GM13976 (cell line): ENCODE data around the gene ADCY4.

Experiments used
- DNase-seq: peaks from one replicate; pipeline ENCODE4 v3.0.0; 2012; ENCODE audit warnings: low spot score
- in situ Hi-C: fragments of 300-500 bp; cut with MboI; formaldehyde crosslinking; loops from one replicate; pipeline ENCODE4 v1.12.0; 2022; ENCODE audit warnings: low sequenced_read_pairs, mixed read lengths, inconsistent platforms; ENCODE audit not compliant: unreplicated experiment
- TF ChIP-seq, protein P1 (sequence below): IDR thresholded peaks from 2 replicates; pipeline ENCODE4 v1.5.1; 2012; ENCODE audit warnings: borderline replicate concordance, mild to moderate bottlenecking; ENCODE audit not compliant: insufficient read depth; ENCODE audit errors: extremely low read depth, missing control alignments, control extremely low read depth

The ADCY4 gene

DNA sequence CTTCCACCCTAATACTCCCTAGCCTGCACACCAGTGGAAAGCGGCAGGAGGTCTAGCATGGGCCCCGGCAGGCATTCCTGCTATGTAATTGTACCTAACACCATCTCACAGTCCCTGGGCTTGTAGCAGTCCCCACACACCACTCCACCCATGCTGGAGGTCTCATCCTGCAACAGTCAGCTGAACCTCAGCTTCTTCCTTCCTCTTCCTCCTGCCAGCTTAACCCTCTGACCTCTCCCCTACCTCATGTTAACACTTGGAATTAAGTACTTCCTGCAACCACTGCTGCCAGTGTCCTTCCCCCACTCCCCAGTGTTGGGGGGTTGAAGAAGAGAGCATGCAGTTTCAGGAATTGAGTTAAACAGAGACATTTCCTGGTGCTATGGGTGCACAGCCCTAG lies 7.6 kb downstream of the ADCY4 start:
- DNase-seq, result no peak
- TF ChIP-seq, protein P1, sequence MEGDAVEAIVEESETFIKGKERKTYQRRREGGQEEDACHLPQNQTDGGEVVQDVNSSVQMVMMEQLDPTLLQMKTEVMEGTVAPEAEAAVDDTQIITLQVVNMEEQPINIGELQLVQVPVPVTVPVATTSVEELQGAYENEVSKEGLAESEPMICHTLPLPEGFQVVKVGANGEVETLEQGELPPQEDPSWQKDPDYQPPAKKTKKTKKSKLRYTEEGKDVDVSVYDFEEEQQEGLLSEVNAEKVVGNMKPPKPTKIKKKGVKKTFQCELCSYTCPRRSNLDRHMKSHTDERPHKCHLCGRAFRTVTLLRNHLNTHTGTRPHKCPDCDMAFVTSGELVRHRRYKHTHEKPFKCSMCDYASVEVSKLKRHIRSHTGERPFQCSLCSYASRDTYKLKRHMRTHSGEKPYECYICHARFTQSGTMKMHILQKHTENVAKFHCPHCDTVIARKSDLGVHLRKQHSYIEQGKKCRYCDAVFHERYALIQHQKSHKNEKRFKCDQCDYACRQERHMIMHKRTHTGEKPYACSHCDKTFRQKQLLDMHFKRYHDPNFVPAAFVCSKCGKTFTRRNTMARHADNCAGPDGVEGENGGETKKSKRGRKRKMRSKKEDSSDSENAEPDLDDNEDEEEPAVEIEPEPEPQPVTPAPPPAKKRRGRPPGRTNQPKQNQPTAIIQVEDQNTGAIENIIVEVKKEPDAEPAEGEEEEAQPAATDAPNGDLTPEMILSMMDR, result no peak
- in situ Hi-C loops, result loop anchor here (25.0 kb wide), 1 partner anchor 360 kb away; no protein-coding TSS in a partner anchor

DNA sequence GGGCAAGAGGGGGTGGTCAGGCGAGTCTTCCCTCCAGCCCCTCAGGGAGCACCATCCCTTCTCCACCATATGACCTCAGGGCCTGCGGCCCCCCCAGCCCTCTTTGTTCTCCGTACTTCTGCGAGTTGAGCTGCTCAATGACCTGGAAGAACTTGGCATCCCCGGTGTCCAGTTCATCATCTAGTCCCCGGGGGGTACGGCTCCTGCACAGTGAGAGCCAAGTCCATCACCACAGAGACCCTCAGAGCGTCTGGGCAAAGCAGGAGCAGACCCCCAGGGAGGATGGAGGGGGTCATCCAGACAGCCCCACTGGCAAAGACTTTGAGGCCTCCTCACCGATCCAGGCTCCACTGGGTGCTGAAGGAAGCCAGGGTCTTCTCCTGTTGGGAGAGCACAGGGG lies 8.9 kb downstream of the ADCY4 start:
- TF ChIP-seq, protein P1, result no peak
- no peak for DNase-seq
- in situ Hi-C loops, result loop anchor here (25.0 kb wide), 1 partner anchor 361 kb away; no protein-coding TSS in a partner anchor

DNA sequence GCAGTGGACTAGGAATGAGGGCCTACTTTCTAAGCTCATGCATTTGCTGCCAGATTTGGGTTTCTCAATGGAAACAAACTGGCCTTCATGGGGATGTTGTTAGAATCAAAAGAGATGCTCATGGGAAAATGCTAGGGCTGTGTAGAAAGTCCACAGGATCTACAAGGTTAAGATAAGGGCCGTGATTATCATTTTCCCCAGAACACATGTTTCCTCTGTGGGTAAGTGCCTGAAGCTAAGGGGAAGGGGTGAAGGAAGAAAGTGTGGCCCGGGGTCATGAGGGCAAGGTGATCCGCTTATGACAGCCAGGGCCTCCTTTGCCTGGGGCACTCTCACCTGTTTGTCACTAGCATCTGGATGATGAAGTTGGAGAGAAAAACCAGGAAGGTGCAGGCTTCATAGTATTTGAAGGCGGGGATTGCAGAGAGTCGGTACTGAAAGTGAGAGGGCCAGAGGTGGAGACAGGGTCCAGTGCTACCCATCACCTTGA lies 9.8 kb downstream of the ADCY4 start:
- in situ Hi-C loops, result loop anchor here (25.0 kb wide), 1 partner anchor 362 kb away; no protein-coding TSS in a partner anchor
- TF ChIP-seq, protein P1, result no peak
- no peak for DNase-seq

DNA sequence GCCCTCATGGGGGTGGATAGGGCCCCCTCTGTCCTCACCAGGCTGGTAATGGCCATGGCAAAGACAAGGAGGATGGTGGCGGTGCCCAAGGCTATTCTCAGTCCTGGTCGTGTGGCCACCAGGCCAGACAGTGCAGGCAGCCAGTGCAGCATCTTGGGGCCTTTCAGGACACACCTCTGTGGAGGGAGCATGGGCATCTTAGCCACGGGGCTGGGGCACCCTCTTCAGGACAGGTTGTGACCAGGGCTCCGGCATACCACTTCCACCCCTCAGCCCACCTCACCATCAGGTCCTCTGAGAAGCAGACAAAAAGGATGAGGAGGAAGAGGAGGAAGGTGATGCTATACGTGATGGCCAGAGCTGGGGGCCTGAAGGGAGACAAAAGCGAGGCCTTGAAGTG lies 10.8 kb downstream of the ADCY4 start:
- TF ChIP-seq, protein P1, result no peak
- no peak for DNase-seq
- in situ Hi-C loops, result loop anchor here (5.0 kb wide), 1 partner anchor 113 kb away; no protein-coding TSS in a partner anchor

DNA sequence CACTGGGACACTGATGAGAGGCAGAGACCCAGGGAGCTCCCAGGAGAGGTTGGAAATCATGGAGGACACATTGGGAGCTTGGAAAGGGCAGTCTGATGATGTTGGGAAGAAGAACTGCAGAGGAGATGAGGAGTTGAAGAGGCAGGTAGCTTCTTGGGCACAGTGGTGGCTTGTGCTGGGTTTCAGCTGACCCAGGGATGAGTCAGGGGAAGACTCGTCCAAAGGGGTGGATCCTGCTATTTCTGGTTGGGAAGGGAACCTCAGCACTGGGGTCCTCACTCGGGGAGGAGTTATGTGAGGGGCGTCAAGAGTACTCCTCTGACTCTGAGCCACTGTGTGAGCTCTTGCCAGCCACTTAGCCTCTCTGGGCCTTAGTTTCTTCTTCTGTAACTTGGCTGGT lies 11.5 kb downstream of the ADCY4 start:
- TF ChIP-seq, protein P1, result no peak
- in situ Hi-C loops, result loop anchor here (5.0 kb wide), 1 partner anchor 114 kb away; no protein-coding TSS in a partner anchor
- no peak for DNase-seq

DNA sequence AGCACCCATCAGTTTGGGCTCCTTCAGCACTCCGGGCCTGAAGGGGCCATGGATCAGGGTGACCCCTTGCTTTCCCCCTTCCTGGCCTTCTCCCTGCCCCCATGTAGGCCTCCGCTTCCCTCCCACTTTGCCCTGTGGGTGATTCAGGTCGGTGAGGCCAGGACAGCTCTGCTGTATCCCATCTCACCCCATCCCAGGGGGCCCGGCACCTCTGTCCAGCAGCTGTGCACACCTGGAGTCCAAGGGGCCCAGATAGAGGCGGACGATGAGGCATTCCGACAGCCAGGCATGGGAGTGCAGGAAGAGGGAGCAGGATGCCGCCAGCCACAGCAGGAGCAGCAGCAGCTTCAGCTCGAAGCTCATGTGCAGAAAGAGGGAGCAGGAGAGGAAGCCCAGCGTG lies 12.2 kb downstream of the ADCY4 start:
- in situ Hi-C loops, result loop anchor here (5.0 kb wide), 1 partner anchor 115 kb away; no protein-coding TSS in a partner anchor
- TF ChIP-seq, protein P1, result no peak
- no peak for DNase-seq

DNA sequence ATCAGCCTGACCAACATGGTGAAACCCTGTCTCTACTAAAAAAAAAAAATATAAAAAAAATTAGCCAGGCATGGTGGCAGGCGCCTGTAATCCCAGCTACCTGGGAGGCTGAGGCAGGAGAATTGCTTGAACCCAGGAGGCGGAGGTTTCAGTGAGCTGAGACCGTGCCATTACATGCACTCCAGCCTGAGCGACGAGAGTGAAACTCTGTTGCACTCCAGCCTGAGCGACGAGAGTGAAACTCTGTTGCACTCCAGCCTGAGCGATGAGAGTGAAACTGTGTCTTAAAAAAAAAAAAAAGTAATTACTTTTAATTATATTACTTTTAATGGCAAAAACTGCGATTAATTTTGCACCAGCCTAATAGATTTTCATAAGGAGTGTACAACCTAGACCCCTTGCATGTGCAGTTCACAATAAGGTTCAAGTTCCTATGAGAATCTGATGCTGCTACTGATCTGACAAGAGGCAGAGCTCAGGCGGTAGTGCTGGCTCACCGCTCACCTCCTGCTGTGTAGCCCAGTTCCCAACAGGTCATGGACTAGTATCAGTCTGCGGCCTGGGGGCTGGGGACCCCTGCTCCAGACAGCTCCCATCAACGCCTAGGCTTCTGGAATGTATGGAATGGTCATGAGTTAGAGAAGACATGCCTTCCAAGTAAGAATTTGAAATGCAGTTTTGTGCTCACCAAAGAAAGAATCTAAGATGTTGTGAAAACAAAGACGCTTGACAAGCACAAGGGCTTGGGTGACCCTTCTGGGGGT lies 13.5 kb downstream of the ADCY4 start:
- no peak for DNase-seq
- in situ Hi-C loops, result loop anchor here (5.0 kb wide), 1 partner anchor 116 kb away; no protein-coding TSS in a partner anchor
- TF ChIP-seq, protein P1, result no peak
